Adrenal gland (tissue), 5 donors: ENCODE results near the gene MFNG.

Experiments used
- POLR2A ChIP-seq, 2 donors: fragments of 450-650 bp; IDR thresholded peaks; one replicate each; pipeline ENCODE4 v1.6.1; 2017; ENCODE audit warnings: antibody characterized with exemption in 2 of 2, mild to moderate bottlenecking in 2 of 2, moderate library complexity in 1 of 2
- TF ChIP-seq, protein P1 (sequence below), 6 experiments: fragments of 450-650 bp in 4 of 6; fragments of 200-600 bp in 2 of 6; sonication (generic) in 1 of 6; IDR thresholded peaks; 1 replicate in 5 of 6; 2 replicates in 1 of 6; pipeline versions ENCODE4 v1.5.1 to v1.8.0; 2016 to 2021; ENCODE audit warnings: antibody characterized with exemption in 6 of 6, mild to moderate bottlenecking in 2 of 6, moderate library complexity in 1 of 6
- donor health status: DM: no; HTN: no; CAD: no.

DNA sequence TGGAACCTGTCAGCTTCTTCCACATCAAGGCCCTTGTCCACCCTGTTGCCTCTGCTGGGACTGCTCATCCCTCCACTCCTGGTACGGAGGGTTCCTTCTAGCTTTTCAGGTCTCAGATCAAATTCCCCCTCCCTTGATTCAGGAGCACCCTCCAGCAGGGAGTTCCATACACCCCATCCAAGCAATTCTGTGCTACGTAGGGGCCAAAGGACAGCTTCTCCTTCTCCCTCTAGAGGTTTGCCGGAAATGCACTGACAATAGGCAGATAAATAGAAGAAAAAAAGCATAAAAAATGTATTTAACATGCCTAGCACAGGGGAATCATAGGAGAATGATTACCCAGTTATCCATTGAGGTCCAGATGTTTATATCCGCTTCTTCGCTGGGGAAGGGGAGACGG is 36.3 kb upstream of the MFNG start:
- TF ChIP-seq, protein P1, sequence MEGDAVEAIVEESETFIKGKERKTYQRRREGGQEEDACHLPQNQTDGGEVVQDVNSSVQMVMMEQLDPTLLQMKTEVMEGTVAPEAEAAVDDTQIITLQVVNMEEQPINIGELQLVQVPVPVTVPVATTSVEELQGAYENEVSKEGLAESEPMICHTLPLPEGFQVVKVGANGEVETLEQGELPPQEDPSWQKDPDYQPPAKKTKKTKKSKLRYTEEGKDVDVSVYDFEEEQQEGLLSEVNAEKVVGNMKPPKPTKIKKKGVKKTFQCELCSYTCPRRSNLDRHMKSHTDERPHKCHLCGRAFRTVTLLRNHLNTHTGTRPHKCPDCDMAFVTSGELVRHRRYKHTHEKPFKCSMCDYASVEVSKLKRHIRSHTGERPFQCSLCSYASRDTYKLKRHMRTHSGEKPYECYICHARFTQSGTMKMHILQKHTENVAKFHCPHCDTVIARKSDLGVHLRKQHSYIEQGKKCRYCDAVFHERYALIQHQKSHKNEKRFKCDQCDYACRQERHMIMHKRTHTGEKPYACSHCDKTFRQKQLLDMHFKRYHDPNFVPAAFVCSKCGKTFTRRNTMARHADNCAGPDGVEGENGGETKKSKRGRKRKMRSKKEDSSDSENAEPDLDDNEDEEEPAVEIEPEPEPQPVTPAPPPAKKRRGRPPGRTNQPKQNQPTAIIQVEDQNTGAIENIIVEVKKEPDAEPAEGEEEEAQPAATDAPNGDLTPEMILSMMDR (IDR thresholded peaks at IDR 0.05), result no peak
- TF ChIP-seq POLR2A (IDR thresholded peaks at IDR 0.05), result no peak
